Measurements from ENCODE around the gene LRMDA. TPM values are rescaled to one million over a fixed set of nuclear protein-coding genes. Genes with fewer than 3 reads are reported as not detected.

The LRMDA gene
- total RNA-seq, 1 donor from 2014 or later, result not detected

DNA sequence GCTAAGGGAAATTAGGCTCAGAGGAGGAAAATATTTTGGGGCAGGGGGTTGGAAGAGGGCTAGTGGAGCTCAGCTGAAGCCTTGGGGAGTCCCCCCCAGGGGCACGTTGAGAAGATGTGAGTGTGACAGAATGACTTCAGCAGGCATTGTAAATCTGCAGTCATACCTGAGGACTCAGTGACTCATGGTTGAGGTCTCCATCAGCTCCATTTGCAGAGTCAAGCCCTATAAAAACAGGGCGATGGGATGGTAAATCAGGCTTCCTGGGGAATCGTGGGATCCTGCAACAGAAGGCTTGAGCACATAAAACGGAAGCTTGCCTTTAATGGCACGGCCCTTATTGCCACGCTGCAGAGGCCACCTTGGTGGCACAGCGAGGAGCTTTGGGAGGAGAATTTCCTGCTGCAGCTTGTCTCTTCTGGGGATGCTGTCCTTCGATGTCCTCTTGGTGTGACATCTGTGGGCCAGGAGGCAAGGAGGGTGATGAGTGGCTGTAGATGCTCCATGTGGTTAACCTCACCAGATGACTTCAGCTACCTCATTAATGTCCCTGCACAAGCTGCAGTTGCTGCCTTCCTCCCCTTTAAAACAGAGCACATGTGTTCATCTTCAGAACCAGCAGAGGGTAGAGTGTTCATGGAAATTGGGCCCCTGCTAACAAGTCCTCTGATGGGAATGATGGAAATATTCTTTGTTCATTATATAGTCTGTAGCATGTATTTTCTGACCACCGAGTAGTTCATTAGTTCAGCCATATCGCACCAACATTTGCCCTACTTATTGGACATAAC is 285.9 kb downstream of the LRMDA start:
- DNase-seq, result no peak
- Mint-ChIP-seq H3K4me3 (no peak overlapping the region), H3K9me3 (no peaks in the 10 kb centered on the region), H3K27ac (no peak overlapping the region), H3K36me3 (ENCODE audit: low read depth) (no peaks in the 10 kb centered on the region), H3K4me1 (no peaks in the 10 kb centered on the region), H3K27me3 (peaks cover 8% of the 10 kb centered on the region)
- intact Hi-C loops (cut with micrococcal nuclease), result no loop called here

DNA sequence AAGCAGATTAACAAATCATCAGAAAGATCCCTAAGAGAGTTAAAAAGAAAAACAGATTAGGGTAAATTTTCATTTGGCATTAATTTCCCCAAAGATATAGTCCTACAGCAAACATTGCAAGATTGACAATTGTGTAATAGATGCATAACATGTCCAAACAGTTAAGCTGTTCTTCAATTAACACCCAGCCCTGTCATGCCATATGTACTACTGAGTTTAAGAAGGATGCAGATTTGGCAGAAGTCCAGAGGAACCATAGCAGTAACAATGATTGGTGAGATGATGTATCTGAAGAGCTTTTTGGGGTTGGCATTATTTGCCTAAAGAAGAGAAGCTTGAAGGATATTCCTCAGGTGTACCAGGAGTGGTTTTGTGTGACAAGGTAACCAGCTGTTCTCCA is 287.6 kb downstream of the LRMDA start:
- intact Hi-C loops (cut with micrococcal nuclease), result no loop called here
- Mint-ChIP-seq H3K36me3 (ENCODE audit: low read depth) (no peaks in the 10 kb centered on the region), H3K4me1 (no peaks in the 10 kb centered on the region), H3K27ac (no peak overlapping the region), H3K9me3 (no peaks in the 10 kb centered on the region), H3K27me3 (peaks cover 1% of the 10 kb centered on the region), H3K4me3 (no peak overlapping the region)
- no peak for DNase-seq

DNA sequence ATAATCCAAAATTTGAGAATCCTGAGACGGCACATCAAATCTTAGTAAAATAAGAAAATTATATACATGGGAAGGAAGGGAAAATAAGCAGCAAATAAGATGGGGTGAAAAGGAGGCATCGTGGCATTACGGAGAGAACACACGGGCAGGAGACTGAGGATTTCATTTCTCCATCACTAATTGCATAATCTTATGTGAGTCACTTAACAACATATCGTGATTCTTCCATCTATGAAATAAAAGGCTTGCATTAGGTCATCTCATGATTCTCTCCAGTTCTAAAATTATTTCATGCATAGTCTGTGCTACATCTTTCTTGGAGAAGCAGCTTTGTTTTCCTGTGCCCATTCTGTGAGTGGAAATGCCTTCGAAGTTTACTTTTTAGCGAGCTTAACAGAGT is 288.7 kb downstream of the LRMDA start:
- no peak for DNase-seq
- Mint-ChIP-seq H3K4me1 (no peaks in the 10 kb centered on the region), H3K36me3 (ENCODE audit: low read depth) (no peaks in the 10 kb centered on the region), H3K4me3 (no peak overlapping the region), H3K27me3 (peaks cover 1% of the 10 kb centered on the region), H3K9me3 (no peaks in the 10 kb centered on the region), H3K27ac (no peak overlapping the region)
- intact Hi-C loops (cut with micrococcal nuclease), result no loop called here

DNA sequence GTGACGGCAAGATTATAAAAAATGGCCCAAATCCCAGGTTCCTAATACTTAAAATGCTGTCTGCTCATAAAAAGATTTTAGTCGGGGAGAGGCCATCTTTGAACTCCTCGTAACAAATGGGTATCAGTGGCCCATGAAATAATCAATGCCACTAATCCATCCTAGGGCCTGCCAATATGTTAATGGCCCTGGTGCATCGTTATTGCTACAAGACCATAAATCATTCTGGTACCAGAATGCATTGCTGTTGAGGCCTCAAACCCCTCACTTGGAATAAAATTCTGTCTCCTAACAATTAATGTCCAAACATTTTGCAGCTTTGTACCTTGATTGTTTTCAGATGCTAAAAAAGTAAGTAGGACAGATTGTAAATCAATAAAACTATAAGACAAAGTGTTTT is 290.6 kb downstream of the LRMDA start:
- no peaks in the 10 kb centered on the region for H3K36me3 Mint-ChIP-seq (ENCODE audit: low read depth)
- H3K27me3 Mint-ChIP-seq, result no peaks in the 10 kb centered on the region
- no peak overlapping the region for H3K27ac Mint-ChIP-seq
- H3K9me3 Mint-ChIP-seq, result no peaks in the 10 kb centered on the region
- intact Hi-C loops (cut with micrococcal nuclease), result no loop called here
- H3K4me3 Mint-ChIP-seq, result no peak overlapping the region
- DNase-seq, result no peak
- H3K4me1 Mint-ChIP-seq, result no peaks in the 10 kb centered on the region

DNA sequence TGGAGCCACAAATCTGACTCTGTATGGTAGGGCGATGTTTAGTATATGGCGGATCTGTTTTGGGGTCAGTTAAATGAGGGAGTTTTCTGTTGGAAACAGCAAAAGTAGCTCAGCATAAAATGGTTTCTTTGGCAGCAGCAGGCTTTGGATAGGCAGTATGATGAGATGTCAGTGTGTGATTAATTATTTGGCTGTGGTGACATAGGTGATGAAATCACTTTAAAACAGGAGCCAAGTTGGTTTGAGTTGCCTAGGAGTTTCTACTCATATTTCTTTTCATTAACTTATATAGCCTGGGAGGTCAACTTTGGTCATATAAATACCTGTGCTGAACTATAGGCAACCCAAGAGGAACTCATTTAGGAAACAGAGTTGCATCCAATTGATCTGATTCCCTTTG is 291.2 kb downstream of the LRMDA start:
- no peaks in the 10 kb centered on the region for H3K9me3 Mint-ChIP-seq
- no peaks in the 10 kb centered on the region for H3K4me1 Mint-ChIP-seq
- no peak overlapping the region for H3K4me3 Mint-ChIP-seq
- no peaks in the 10 kb centered on the region for H3K36me3 Mint-ChIP-seq (ENCODE audit: low read depth)
- intact Hi-C loops (cut with micrococcal nuclease), result no loop called here
- DNase-seq, result no peak
- no peaks in the 10 kb centered on the region for H3K27me3 Mint-ChIP-seq
- no peak overlapping the region for H3K27ac Mint-ChIP-seq

DNA sequence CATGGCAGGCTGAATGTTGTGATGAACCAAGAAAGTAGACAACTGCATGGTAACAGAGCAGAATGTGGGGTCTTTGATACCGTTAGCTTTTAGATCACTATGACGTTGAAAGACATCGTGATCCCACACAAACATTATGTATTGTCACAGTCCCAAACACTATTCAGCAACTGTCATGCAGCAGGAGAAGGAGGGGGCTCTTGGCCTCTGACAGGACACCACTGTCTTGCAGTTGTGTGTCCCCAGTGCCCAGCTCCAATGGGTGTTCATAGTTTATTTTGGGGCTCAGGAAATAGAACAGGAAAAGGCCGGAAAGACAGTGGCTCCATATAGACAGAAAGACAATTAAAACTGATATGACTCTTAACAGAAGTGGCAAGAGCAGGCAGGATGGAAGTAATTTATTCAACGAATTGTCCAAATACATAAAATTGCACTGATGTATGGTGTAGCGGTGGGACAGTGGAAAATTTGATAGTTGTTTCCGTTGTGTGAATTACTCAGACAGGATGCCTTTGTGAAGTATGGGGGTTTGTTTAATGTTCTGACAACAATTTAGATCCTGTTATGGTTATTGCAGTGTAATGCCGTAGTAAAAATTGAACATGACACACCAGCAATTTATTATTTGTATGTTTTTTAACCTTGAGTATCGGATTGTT is 292.0 kb downstream of the LRMDA start:
- Mint-ChIP-seq H3K4me1 (no peaks in the 10 kb centered on the region), H3K27me3 (no peaks in the 10 kb centered on the region), H3K27ac (no peak overlapping the region), H3K36me3 (ENCODE audit: low read depth) (no peaks in the 10 kb centered on the region), H3K9me3 (no peaks in the 10 kb centered on the region), H3K4me3 (no peak overlapping the region)
- intact Hi-C loops (cut with micrococcal nuclease), result no loop called here
- DNase-seq, result no peak

DNA sequence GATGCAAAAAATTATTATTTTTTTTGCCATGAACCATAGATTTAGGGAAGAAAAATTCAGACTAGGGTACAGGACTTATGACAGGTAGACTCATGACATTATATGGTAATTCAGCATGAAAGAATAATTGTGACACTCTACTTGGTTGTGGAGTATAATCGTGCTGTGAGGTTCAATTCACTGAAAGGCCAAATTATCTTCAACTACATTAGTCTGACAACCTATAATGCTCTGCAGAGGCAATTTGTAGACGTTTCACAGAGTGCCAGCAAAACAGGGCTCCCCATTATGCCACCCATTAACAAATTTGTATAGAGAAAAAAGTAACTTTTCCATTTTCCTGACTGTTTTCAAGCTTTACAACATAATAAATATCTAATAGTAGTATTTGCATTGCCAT is 292.6 kb downstream of the LRMDA start:
- H3K27ac Mint-ChIP-seq, result no peak overlapping the region
- H3K27me3 Mint-ChIP-seq, result no peaks in the 10 kb centered on the region
- H3K4me1 Mint-ChIP-seq, result no peaks in the 10 kb centered on the region
- intact Hi-C loops (cut with micrococcal nuclease), result no loop called here
- DNase-seq, result no peak
- no peaks in the 10 kb centered on the region for H3K36me3 Mint-ChIP-seq (ENCODE audit: low read depth)
- H3K9me3 Mint-ChIP-seq, result no peaks in the 10 kb centered on the region
- H3K4me3 Mint-ChIP-seq, result no peak overlapping the region

DNA sequence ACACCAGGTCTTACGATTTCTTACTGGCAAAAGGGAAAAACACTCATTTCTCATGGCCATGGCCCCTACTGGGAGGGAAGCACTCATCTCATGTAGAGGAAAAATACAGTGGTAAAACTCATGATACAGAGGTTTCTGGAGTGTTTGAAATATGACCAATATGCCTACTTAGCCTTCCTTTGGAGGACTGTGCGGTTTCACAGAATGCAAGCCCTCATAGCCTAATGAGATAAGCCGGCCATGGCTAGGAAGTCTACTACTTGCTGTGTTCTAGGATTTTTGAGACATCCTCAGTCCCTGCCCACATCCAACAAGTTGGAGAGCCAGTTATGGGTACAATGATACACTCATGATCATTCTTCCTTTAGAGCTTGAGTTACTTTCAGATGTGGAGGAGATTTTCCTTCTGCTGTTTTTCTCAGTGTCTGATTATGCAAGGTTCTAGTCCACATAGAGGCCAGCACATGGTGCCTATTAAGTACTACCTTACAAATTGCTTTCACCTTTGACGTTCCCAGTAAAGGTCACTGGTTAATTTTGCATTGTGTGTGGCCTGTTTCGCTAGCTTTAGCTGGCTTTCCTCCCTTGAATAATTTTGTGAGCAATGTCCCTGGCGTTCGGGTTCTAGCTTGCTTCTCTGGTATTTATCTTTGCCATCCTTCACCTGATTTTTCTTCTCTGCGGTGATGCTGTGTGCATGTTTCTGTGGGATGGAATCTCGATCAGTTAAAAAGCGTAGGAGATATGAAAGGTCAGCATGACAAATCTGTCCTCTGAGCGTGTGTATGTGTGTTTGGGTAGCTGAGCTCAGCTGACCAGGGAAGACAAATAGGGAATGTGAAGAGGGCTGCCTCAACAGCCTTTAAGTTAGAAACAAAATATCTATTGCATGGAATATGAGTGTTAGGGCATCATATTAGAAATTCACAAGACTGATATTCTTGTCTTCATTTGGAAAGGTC is 295.4 kb downstream of the LRMDA start:
- H3K27me3 Mint-ChIP-seq, result no peaks in the 10 kb centered on the region
- H3K4me1 Mint-ChIP-seq, result no peaks in the 10 kb centered on the region
- no peak for DNase-seq
- no peak overlapping the region for H3K4me3 Mint-ChIP-seq
- no peak overlapping the region for H3K27ac Mint-ChIP-seq
- H3K9me3 Mint-ChIP-seq, result no peaks in the 10 kb centered on the region
- intact Hi-C loops (cut with micrococcal nuclease), result no loop called here
- H3K36me3 Mint-ChIP-seq (ENCODE audit: low read depth), result no peaks in the 10 kb centered on the region

DNA sequence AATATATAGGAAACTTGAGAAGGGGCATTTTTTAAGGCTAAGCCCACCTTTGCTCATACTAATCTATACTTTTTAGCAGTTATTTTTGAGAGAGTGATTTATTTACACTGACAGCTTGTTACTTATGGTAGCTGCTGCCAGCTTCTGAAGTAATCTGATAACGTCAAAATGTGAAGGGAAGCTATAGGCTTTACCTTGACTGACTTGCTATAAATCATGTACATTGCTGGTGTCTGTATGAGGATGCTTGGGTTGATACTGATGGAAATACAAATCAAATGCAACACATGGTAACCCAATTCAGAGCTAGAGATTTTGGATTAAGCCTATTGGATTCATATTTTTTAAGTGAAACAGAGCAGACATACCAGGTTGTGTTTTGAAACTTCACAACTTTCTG is 299.4 kb downstream of the LRMDA start:
- Mint-ChIP-seq H3K9me3 (no peaks in the 10 kb centered on the region), H3K27me3 (no peaks in the 10 kb centered on the region), H3K4me3 (no peak overlapping the region), H3K27ac (no peak overlapping the region), H3K4me1 (no peaks in the 10 kb centered on the region), H3K36me3 (ENCODE audit: low read depth) (no peaks in the 10 kb centered on the region)
- intact Hi-C loops (cut with micrococcal nuclease), result no loop called here
- DNase-seq, result no peak

DNA sequence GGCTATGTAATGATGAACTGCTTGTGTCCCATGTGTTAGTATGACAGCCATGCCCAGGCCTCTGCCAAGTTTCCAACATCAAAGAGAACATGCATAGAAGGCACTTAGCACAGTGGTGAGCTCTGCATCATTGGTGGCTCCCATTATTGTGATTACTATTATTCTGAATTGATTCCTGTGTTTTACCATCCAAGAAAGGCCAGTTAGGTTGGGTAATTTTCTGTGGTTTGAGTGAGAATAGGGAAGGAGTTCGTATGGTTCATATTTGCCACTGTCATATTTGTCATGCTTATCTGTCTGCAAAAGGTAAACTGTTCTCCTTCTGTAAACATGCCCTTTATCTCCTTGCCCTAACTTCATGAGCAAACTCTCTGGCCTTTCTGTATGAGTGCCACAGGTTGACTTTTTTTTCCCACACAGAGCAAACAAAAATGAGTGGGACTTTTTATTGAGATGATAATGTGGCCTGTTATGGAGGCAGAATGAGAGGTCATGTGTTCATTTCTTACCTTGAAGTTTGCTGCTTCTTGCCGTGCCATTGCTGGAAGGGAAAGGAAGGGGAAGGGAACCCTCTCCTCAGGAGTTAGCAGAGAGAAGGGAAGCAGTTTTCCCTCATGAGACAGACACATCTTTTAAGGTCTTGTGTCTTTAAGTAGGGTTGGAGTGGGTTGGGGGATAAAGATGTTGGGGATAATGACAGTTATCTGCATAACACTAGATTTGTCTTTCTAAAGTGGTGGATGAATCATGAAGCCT is 301.9 kb downstream of the LRMDA start:
- H3K36me3 Mint-ChIP-seq (ENCODE audit: low read depth), result no peaks in the 10 kb centered on the region
- no peak for DNase-seq
- intact Hi-C loops (cut with micrococcal nuclease), result no loop called here
- H3K4me1 Mint-ChIP-seq, result no peaks in the 10 kb centered on the region
- no peaks in the 10 kb centered on the region for H3K27me3 Mint-ChIP-seq
- H3K27ac Mint-ChIP-seq, result no peak overlapping the region
- no peak overlapping the region for H3K4me3 Mint-ChIP-seq
- no peaks in the 10 kb centered on the region for H3K9me3 Mint-ChIP-seq

DNA sequence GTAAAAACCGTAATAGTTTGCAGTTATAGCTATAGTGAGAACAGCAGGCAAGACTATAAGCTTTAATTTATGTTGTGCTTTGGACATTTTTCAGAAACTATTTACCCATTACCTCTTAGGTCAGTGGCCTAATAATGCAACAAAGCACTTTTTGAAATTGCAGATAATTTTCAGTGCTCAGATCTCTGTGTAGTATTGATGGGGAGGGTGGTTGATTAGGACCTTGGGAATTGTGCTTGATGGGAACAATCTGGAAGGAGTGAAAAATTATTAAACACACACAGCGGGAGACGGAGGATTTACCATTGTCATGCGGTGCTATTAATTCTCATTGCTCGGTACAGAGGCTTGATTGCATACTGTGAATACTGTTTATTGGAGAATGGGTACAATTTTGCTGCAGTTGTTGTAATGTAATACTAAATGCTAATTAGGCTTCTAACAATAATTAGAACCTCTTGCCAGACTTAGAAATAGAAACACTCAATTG is 304.8 kb downstream of the LRMDA start:
- intact Hi-C loops (cut with micrococcal nuclease), result no loop called here
- no peaks in the 10 kb centered on the region for H3K27me3 Mint-ChIP-seq
- DNase-seq, result no peak
- no peak overlapping the region for H3K27ac Mint-ChIP-seq
- no peak overlapping the region for H3K4me3 Mint-ChIP-seq
- H3K9me3 Mint-ChIP-seq, result no peaks in the 10 kb centered on the region
- no peaks in the 10 kb centered on the region for H3K36me3 Mint-ChIP-seq (ENCODE audit: low read depth)
- no peaks in the 10 kb centered on the region for H3K4me1 Mint-ChIP-seq

DNA sequence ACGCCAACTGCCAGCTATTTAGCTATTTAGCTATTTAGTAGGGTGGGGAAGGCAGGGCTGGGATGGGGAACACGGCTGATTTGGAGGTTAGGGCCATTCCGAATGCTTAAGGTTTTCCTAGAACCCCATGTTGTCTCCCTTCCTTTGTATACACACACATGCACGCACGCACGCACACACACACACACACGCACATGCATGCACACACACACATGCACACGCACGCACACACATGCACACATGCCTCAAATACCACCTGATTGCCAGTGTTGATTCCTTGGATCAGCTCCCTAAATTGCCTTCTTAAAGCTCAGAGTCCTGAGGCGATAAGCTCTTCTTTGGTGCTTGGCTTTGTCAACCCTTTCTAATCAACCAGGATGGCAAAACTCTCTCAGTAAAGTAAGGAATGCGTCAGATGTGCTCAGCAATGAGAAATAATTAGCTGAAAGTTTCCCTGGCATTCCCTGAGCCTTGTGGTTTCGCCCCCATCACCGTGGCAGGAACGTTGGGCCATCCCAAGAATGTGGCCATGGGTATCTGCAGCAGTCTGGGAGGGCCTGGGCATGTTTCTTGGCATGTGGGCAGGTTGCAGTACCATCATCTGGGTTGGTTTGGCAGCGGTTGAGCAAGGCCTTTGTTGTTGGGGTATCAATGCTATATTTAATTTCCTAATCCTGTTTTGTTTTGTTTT is 305.6 kb downstream of the LRMDA start:
- Mint-ChIP-seq H3K27me3 (no peaks in the 10 kb centered on the region), H3K9me3 (no peaks in the 10 kb centered on the region), H3K4me1 (no peaks in the 10 kb centered on the region), H3K27ac (no peak overlapping the region), H3K36me3 (ENCODE audit: low read depth) (no peaks in the 10 kb centered on the region), H3K4me3 (no peak overlapping the region)
- no peak for DNase-seq
- intact Hi-C loops (cut with micrococcal nuclease), result no loop called here

DNA sequence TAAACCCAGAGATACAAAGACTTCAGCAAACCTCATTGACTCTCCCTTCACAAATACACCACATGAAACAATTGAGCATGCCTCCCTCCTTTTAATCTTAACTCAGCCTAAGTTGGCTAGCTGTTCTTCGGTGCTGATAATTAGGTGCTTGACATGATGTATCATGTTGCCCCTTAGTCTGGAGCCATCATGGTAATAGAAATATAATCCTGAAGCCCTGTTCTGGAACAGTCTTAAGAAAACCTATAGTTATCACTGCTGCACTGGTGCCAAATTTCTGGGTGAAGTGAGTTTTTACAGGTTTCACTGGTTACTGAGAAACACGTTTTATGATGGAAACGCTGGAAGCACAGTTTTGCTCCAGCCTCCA is 306.1 kb downstream of the LRMDA start:
- Mint-ChIP-seq H3K4me1 (no peaks in the 10 kb centered on the region), H3K9me3 (no peaks in the 10 kb centered on the region), H3K27me3 (no peaks in the 10 kb centered on the region), H3K4me3 (no peak overlapping the region), H3K36me3 (ENCODE audit: low read depth) (no peaks in the 10 kb centered on the region), H3K27ac (no peak overlapping the region)
- intact Hi-C loops (cut with micrococcal nuclease), result no loop called here
- DNase-seq, result no peak
